NCI-H345 (cell line): ENCODE results near the gene RPS21.

Experiments used
- DNase-seq: peaks from one replicate; lab custom pipeline; 2025; lab: John Stamatoyannopoulos, UW

The RPS21 gene

GRCh38 chr20:62386383-62387218 lies at the start of gene RPS21:
Gene RPS21, plus strand, starts transcription at chr20:62387103. Its CDS starts 236 bp downstream, at chr20:62387339.
- peak; percentile 96 for DNase-seq

- DNase-seq, result no peak
These were observed 49.2 kb upstream of the RPS21 start for GRCh38 chr20:62337558-62338293.

GRCh38 chr20:62338294-62338620 lies 48.6 kb upstream of the RPS21 start:
- no peak for DNase-seq

- DNase-seq, result no peak
These were observed 47.2 kb upstream of the RPS21 start for GRCh38 chr20:62339647-62340062.

- peak; percentile 95 for DNase-seq
These were observed 44.0 kb upstream of the RPS21 start for GRCh38 chr20:62342910-62343309.

- no peak for DNase-seq
These were observed 42.8 kb upstream of the RPS21 start for GRCh38 chr20:62344092-62344491.

- no peak for DNase-seq
These were observed 42.1 kb upstream of the RPS21 start for GRCh38 chr20:62344782-62345181.

GRCh38 chr20:62345681-62346370 lies 41.1 kb upstream of the RPS21 start:
- no peak for DNase-seq

GRCh38 chr20:62346398-62347150 lies 40.3 kb upstream of the RPS21 start:
- DNase-seq, result peak; percentile 74

GRCh38 chr20:62347151-62347404 lies 39.8 kb upstream of the RPS21 start:
- DNase-seq, result no peak

GRCh38 chr20:62347445-62347844 lies 39.5 kb upstream of the RPS21 start:
- DNase-seq, result no peak

- no peak for DNase-seq
These were observed 38.3 kb upstream of the RPS21 start for GRCh38 chr20:62348604-62349003.

- DNase-seq, result no peak
These were observed 37.3 kb upstream of the RPS21 start for GRCh38 chr20:62349556-62350097.

- DNase-seq, result peak; percentile 99
These were observed 36.7 kb upstream of the RPS21 start for GRCh38 chr20:62350098-62350628.

- peak; percentile 99 for DNase-seq
These were observed 36.1 kb upstream of the RPS21 start for GRCh38 chr20:62350629-62351422.

GRCh38 chr20:62351469-62352401 lies 35.2 kb upstream of the RPS21 start:
- DNase-seq, result no peak

- peak; percentile 64 for DNase-seq
These were observed 34.3 kb upstream of the RPS21 start for GRCh38 chr20:62352402-62353288.

- DNase-seq, result no peak
These were observed 33.4 kb upstream of the RPS21 start for GRCh38 chr20:62353289-62354030.
